ENCODE data around the gene SEMA6A.
A peak's percentile ranks its signal among the peaks of the same experiment; 100 is the strongest.

The SEMA6A gene

DNA sequence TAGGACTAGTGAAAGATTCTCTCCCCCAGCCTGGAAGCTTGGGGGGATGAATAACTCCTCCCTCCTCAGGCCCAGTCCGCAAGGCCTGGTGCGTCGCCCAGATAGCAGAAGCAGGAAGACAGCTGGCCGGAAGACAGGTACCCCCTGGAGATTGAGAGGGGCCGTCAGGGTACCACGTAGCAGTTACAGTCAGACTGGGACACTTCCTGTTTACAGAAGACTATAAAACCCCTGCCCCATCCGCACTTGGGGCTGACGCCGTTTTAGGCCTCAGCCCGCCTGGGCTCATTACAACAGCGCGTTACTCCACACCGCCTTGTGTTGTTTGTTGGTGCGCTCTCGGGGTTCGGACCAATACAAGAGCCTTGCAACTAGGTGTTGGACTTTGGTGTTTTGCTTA lies 15.4 kb downstream of the SEMA6A start:
- TF ChIP-seq CTCF (IDR thresholded peaks at IDR 0.05; ENCODE audit: extremely low read depth, insufficient read depth, missing control alignments): no peak
- no peak for DNase-seq (ENCODE audit: low spot score)
- in situ Hi-C loops (cut with MboI; ENCODE audit: low pct_unique_long_range_greater_than_20kb, low sequenced_read_pairs, unreplicated experiment): loop anchor here (25.0 kb wide), 1 partner anchor 422 kb away; no protein-coding TSS in a partner anchor

DNA sequence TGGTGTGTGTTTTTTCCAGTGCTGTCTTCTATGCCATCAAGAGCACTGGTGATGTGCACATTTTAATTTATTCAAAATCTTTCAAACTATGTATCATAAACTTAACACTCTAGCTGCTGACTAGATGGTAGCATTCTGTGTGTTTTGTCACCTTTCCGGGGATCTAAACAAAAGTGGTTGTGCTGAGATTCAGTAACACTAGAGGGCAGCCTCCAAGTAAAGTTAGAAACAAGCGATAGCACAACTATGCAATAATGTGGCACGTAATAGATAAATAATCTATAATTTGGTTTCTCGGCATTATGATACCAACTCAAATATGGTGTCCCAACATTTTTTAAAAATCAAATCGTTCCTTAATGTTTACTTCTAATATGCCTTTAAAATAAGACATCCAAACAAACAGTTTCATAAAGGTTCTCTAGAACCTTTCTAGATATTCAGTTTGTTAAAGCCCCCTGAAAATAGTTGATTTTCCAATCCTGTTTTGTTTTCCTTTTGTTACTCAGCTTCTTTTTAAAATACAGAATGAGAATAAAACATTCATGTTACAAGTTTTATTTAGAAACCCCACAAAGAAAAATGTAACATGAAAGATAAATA lies 16.9 kb downstream of the SEMA6A start:
- peak; percentile 29 for DNase-seq (ENCODE audit: low spot score)
- in situ Hi-C loops (cut with MboI; ENCODE audit: low pct_unique_long_range_greater_than_20kb, low sequenced_read_pairs, unreplicated experiment): loop anchor here (25.0 kb wide), 1 partner anchor 420 kb away; no protein-coding TSS in a partner anchor
- TF ChIP-seq CTCF (IDR thresholded peaks at IDR 0.05; ENCODE audit: extremely low read depth, insufficient read depth, missing control alignments): peak; percentile 59

- no peak for DNase-seq (ENCODE audit: low spot score)
- TF ChIP-seq CTCF (IDR thresholded peaks at IDR 0.05; ENCODE audit: extremely low read depth, insufficient read depth, missing control alignments): no peak
- in situ Hi-C loops (cut with MboI; ENCODE audit: low pct_unique_long_range_greater_than_20kb, low sequenced_read_pairs, unreplicated experiment): loop anchor here (25.0 kb wide), 1 partner anchor 417 kb away; no protein-coding TSS in a partner anchor
These were observed 19.9 kb downstream of the SEMA6A start for GRCh38 chr5:116554764-116555163.

GRCh38 chr5:116553366-116553765 lies 21.3 kb downstream of the SEMA6A start:
- DNase-seq (ENCODE audit: low spot score): no peak
- no peak for TF ChIP-seq CTCF (IDR thresholded peaks at IDR 0.05; ENCODE audit: extremely low read depth, insufficient read depth, missing control alignments)
- in situ Hi-C loops (cut with MboI; ENCODE audit: low pct_unique_long_range_greater_than_20kb, low sequenced_read_pairs, unreplicated experiment): loop anchor here (25.0 kb wide), 1 partner anchor 416 kb away; no protein-coding TSS in a partner anchor

DNA sequence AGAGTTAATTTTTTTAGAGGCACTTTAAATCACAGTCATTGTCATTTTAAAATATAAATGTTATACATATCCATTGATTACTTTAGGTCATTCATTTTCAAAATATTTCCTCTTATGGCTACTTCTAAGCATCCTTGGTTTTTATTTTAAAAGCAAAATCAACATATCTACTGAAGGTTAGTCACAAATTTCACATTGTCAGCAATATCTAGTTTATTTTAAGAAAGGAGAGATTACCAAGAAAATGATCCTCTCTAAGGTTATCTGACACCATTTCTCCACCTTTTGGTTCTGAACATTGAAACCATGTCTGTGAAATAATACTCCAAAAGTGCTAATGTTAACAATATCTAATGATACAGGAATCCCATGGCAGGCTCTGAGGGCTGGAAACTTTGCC lies 24.5 kb downstream of the SEMA6A start:
- TF ChIP-seq CTCF (IDR thresholded peaks at IDR 0.05; ENCODE audit: extremely low read depth, insufficient read depth, missing control alignments): no peak
- DNase-seq (ENCODE audit: low spot score): no peak
- in situ Hi-C loops (cut with MboI; ENCODE audit: low pct_unique_long_range_greater_than_20kb, low sequenced_read_pairs, unreplicated experiment): loop anchor here (25.0 kb wide), 1 partner anchor 413 kb away; no protein-coding TSS in a partner anchor

DNA sequence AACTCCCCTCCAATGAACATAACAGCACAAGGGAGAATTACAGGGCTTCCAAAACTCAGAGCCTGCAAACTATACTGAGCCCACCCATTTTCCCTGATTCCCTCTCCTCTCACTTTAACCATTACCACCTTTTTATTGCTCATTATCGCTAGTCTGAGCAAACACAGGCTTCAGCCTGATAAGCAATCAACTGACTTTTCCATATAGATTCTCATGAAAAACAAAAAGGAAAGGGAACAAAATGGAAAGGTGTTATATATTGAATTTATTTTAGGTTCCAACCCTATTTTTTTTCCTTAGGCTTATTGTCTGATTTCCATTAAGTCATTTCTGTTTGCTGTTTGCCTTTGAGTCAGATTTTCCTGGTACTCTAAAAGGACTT lies 27.9 kb downstream of the SEMA6A start:
- DNase-seq (ENCODE audit: low spot score): no peak
- in situ Hi-C loops (cut with MboI; ENCODE audit: low pct_unique_long_range_greater_than_20kb, low sequenced_read_pairs, unreplicated experiment): no loop called here
- TF ChIP-seq CTCF (IDR thresholded peaks at IDR 0.05; ENCODE audit: extremely low read depth, insufficient read depth, missing control alignments): no peak

Measured in GM13977 (cell line).